Measurements from ENCODE around the gene SLC2A4. TPM values are rescaled to one million over a fixed set of nuclear protein-coding genes. Genes with fewer than 3 reads are reported as not detected.

Gene SLC2A4
- total RNA-seq, 1 donor from 2014 or later = 3.2 TPM

- no peak for DNase-seq (ENCODE audit: extremely low spot score in 2 of 2)
- H3K4me1 ChIP-seq = peaks cover 24% of the 10 kb centered on the region
- H3K9me3 ChIP-seq = no peaks in the 10 kb centered on the region
- H3K4me3 ChIP-seq = no peak overlapping the region
- no peaks in the 10 kb centered on the region for H3K27me3 ChIP-seq
- TF ChIP-seq, protein P1, sequence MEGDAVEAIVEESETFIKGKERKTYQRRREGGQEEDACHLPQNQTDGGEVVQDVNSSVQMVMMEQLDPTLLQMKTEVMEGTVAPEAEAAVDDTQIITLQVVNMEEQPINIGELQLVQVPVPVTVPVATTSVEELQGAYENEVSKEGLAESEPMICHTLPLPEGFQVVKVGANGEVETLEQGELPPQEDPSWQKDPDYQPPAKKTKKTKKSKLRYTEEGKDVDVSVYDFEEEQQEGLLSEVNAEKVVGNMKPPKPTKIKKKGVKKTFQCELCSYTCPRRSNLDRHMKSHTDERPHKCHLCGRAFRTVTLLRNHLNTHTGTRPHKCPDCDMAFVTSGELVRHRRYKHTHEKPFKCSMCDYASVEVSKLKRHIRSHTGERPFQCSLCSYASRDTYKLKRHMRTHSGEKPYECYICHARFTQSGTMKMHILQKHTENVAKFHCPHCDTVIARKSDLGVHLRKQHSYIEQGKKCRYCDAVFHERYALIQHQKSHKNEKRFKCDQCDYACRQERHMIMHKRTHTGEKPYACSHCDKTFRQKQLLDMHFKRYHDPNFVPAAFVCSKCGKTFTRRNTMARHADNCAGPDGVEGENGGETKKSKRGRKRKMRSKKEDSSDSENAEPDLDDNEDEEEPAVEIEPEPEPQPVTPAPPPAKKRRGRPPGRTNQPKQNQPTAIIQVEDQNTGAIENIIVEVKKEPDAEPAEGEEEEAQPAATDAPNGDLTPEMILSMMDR (IDR thresholded peaks at IDR 0.05) = no peak
- TF ChIP-seq POLR2AphosphoS5 (IDR thresholded peaks at IDR 0.05; ENCODE audit: insufficient read depth in 1 of 2, low read depth in 1 of 2) (no peak), POLR2A (IDR thresholded peaks at IDR 0.05) (no peak)
- H3K27ac ChIP-seq = no peak overlapping the region
- intact Hi-C loops (cut with DNase I) = no loop called here
- H3K36me3 ChIP-seq = no peaks in the 10 kb centered on the region
Observed at GRCh38 chr17:7283471-7284216, 2.1 kb downstream of the SLC2A4 start.

DNA sequence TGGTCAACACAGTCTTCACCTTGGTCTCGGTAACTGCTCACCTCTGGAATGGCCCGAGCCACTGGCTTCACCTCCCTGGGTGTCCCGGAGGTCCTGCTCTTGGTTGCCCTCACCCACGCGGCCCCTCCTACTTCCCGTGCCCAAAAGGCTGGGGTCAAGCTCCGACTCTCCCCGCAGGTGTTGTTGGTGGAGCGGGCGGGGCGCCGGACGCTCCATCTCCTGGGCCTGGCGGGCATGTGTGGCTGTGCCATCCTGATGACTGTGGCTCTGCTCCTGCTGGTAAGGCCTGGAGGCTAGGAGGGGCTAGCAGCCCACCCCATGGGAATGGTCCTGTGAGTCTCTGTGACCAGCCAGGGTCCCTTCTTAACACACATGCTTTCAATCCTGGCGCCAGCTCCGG is 3.4 kb downstream of the SLC2A4 start:
- no peak for DNase-seq (ENCODE audit: extremely low spot score in 2 of 2)
- H3K27me3 ChIP-seq = no peaks in the 10 kb centered on the region
- intact Hi-C loops (cut with DNase I) = no loop called here
- H3K27ac ChIP-seq = no peak overlapping the region
- H3K4me3 ChIP-seq = no peak overlapping the region
- H3K9me3 ChIP-seq = no peaks in the 10 kb centered on the region
- TF ChIP-seq POLR2A (IDR thresholded peaks at IDR 0.05) = no peak
- TF ChIP-seq, protein P1 (IDR thresholded peaks at IDR 0.05) = no peak
- TF ChIP-seq POLR2AphosphoS5 (IDR thresholded peaks at IDR 0.05; ENCODE audit: insufficient read depth in 1 of 2, low read depth in 1 of 2) = no peak
- peaks cover 24% of the 10 kb centered on the region for H3K4me1 ChIP-seq
- no peaks in the 10 kb centered on the region for H3K36me3 ChIP-seq

DNA sequence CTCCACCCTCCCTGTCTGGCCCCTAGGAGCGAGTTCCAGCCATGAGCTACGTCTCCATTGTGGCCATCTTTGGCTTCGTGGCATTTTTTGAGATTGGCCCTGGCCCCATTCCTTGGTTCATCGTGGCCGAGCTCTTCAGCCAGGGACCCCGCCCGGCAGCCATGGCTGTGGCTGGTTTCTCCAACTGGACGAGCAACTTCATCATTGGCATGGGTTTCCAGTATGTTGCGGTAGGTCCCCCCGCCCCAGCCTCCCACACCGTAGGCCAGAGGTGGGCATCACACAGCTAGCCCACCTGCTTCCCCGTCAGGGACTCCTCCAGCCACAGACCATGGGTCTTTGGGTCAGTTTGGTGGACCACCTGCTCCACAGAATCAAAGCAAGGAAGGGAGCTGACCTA is 4.2 kb downstream of the SLC2A4 start:
- Histone ChIP-seq H3K27ac (no peak overlapping the region), H3K4me1 (peaks cover 23% of the 10 kb centered on the region), H3K4me3 (no peak overlapping the region), H3K36me3 (no peaks in the 10 kb centered on the region), H3K27me3 (no peaks in the 10 kb centered on the region), H3K9me3 (no peaks in the 10 kb centered on the region)
- intact Hi-C loops (cut with DNase I) = no loop called here
- TF ChIP-seq, protein P1 (IDR thresholded peaks at IDR 0.05) = no peak
- no peak for TF ChIP-seq POLR2AphosphoS5 (IDR thresholded peaks at IDR 0.05; ENCODE audit: insufficient read depth in 1 of 2, low read depth in 1 of 2)
- TF ChIP-seq POLR2A (IDR thresholded peaks at IDR 0.05) = no peak
- DNase-seq (ENCODE audit: extremely low spot score in 2 of 2) = no peak

DNA sequence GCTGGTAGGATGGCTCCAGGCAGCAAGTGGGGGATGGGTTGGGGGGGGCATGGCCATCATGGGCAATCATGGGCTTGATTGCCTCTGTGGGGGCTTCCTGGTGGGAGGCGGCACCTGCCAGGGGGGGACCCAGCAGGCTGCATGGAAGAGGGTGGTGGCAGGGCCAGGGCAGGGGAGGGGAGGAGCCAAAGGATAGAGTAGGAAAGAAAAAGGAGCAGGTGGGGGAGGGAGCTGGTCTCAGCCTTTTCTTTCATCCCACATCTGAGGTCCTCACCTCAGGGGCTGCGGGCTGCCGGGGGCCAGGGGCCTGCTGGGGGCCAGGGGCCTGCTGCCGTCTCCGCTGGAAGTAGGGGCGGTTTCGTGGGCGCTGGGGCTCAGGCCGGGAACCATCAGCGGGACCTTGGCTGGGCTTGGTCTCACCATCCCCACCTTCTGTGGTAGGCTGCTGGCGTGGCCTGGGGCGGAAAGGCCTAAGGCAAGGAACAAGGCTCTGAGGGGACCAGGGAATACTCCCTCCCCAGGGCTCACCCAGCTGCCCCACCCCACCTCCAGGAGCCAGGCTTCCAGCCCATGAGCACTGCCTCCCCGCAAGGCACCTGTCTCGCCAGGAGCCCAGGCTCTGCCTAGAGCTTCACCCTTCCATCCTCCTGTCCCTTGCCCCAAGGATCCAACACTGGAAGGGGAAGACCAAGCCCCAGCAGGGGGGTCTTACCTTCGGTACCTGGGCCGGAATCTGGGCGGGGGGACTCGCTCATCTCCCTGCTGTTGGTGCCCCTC is 7.9 kb downstream of the SLC2A4 start:
- Histone ChIP-seq H3K9me3 (no peaks in the 10 kb centered on the region), H3K36me3 (no peaks in the 10 kb centered on the region), H3K27me3 (no peaks in the 10 kb centered on the region), H3K4me3 (no peak overlapping the region), H3K27ac (no peak overlapping the region), H3K4me1 (peaks cover 22% of the 10 kb centered on the region)
- intact Hi-C loops (cut with DNase I) = no loop called here
- TF ChIP-seq POLR2A (IDR thresholded peaks at IDR 0.05) (no peak), POLR2AphosphoS5 (IDR thresholded peaks at IDR 0.05; ENCODE audit: insufficient read depth in 1 of 2, low read depth in 1 of 2) (no peak)
- TF ChIP-seq, protein P1 (IDR thresholded peaks at IDR 0.05) = no peak
- DNase-seq (ENCODE audit: extremely low spot score in 2 of 2) = no peak

- intact Hi-C loops (cut with DNase I) = no loop called here
- peaks cover 29% of the 10 kb centered on the region for H3K4me1 ChIP-seq
Observed at GRCh38 chr17:7290166-7290565, 8.6 kb downstream of the SLC2A4 start.

More at GRCh38 chr17:7290166-7290565, 8.6 kb downstream of the SLC2A4 start:
- Histone ChIP-seq H3K9me3 (no peaks in the 10 kb centered on the region), H3K27me3 (no peaks in the 10 kb centered on the region), H3K27ac (no peak overlapping the region), H3K36me3 (no peaks in the 10 kb centered on the region), H3K4me3 (no peak overlapping the region)
- no peak for DNase-seq (ENCODE audit: extremely low spot score in 2 of 2)
- no peak for TF ChIP-seq POLR2A (IDR thresholded peaks at IDR 0.05)
- no peak for TF ChIP-seq POLR2AphosphoS5 (IDR thresholded peaks at IDR 0.05; ENCODE audit: insufficient read depth in 1 of 2, low read depth in 1 of 2)
